ENCODE data around the gene SPRY1.

DNA sequence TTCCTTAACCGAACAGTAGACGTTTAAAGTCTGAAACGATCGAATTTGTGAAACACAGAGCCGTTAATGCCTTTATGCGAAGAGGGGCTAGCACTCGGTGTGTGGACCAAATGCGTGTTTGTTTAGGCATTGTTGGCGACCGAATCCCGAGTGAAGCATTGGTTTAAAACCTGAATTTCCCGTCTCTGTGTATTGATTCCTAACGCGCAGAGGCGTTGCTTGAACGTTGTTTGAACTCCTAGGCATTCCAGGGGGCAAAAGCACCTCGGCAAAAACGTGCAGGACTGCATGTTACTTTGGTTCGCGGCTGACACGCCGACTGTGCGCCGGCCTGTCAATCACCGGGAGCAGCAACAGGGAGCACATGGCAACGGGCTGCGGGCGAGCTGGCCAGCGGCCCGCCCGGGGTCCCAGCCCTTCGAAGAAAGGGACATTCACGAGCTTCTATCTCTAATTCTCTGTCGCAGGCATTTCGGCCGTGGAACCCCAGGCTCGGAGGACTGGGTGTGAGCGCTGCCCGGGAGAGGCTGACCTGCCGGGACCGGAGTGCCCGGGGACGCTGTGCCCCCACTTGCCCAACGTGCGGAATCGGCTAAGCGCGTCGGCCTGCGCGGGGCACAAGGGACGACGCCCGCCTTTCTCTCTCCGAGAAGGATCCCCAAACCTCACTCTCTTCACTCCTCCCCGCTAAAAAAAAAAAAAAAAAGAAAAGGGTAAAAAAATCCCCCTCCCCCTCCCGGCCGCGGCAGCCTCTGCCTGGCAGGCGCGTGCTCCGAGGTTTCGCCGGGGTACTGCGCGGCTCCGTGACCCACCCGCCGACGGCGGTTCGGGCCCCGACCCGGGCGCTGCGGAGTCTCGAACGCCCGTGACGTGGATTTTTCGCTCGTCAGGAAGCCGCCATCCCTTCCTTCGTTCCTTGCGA lies 810 bp downstream of the SPRY1 start:
- TF ChIP-seq, protein P1, sequence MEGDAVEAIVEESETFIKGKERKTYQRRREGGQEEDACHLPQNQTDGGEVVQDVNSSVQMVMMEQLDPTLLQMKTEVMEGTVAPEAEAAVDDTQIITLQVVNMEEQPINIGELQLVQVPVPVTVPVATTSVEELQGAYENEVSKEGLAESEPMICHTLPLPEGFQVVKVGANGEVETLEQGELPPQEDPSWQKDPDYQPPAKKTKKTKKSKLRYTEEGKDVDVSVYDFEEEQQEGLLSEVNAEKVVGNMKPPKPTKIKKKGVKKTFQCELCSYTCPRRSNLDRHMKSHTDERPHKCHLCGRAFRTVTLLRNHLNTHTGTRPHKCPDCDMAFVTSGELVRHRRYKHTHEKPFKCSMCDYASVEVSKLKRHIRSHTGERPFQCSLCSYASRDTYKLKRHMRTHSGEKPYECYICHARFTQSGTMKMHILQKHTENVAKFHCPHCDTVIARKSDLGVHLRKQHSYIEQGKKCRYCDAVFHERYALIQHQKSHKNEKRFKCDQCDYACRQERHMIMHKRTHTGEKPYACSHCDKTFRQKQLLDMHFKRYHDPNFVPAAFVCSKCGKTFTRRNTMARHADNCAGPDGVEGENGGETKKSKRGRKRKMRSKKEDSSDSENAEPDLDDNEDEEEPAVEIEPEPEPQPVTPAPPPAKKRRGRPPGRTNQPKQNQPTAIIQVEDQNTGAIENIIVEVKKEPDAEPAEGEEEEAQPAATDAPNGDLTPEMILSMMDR (IDR thresholded peaks at IDR 0.05; ENCODE audit: poor library complexity, severe bottlenecking): no peak
- TF ChIP-seq EZH2 (IDR thresholded peaks at IDR 0.05; ENCODE audit: borderline replicate concordance, insufficient read depth, low read length, poor library complexity, severe bottlenecking) (no peak), EP300 (conservative IDR thresholded peaks at IDR 0.05; ENCODE audit: poor library complexity, severe bottlenecking) (peak; percentile 15)
